DND-41 (cell line): Measurements from ENCODE around the gene IGSF8.
A peak's percentile ranks its signal among the peaks of the same experiment; 100 is the strongest.

Experiments used
- ATAC-seq: fragments of 200-7000 bp; cut with Tn5 transposase; 3 replicates; pipeline ENCODE4 v1.9.1; 2021; ENCODE audit warnings: low read depth; ENCODE audit not compliant: insufficient read depth
- DNase-seq: peaks from one replicate; pipeline ENCODE4 v3.0.0-alpha.2; 2020
- H2AFZ ChIP-seq: 2 replicates; pipeline ENCODE4 v1.6.0; 2012; ENCODE audit warnings: low read depth, low read length
- H3K27ac ChIP-seq: 2 replicates; pipeline ENCODE4 v1.5.1; 2012; ENCODE audit warnings: low read length, inconsistent platforms
- H3K27me3 ChIP-seq: fragments of 200-600 bp; sonication (generic); 2 replicates; pipeline ENCODE4 v1.6.0; 2012; ENCODE audit warnings: low read length, mild to moderate bottlenecking, inconsistent platforms; ENCODE audit not compliant: insufficient read depth, poor library complexity
- H3K36me3 ChIP-seq: 2 replicates; pipeline ENCODE4 v1.5.1; 2012; ENCODE audit warnings: low read length, inconsistent platforms; ENCODE audit not compliant: insufficient read depth
- H3K4me1 ChIP-seq: 2 replicates; pipeline ENCODE4 v1.5.1; 2012; ENCODE audit warnings: mild to moderate bottlenecking, low read length; ENCODE audit not compliant: insufficient read depth
- H3K4me2 ChIP-seq: 2 replicates; pipeline ENCODE4 v1.6.0; 2012; ENCODE audit warnings: mild to moderate bottlenecking, moderate library complexity, low read length, inconsistent platforms; ENCODE audit not compliant: insufficient read depth
- H3K4me3 ChIP-seq, 2 experiments: fragments of 200-600 bp in 1 of 2; shearing (Covaris generic) in 1 of 2; 2 replicates each; pipeline ENCODE4 v1.5.1; 2012 to 2016; ENCODE audit warnings: inconsistent platforms in 2 of 2, low read length in 2 of 2, mild to moderate bottlenecking in 2 of 2, low read depth in 1 of 2, moderate library complexity in 1 of 2
- H3K79me2 ChIP-seq: 2 replicates; pipeline ENCODE4 v1.6.0; 2012; ENCODE audit warnings: low read length, inconsistent platforms; ENCODE audit not compliant: insufficient read depth
- H3K9ac ChIP-seq: 2 replicates; pipeline ENCODE4 v1.6.0; 2012; ENCODE audit warnings: low read depth, mild to moderate bottlenecking, inconsistent platforms, low read length, moderate library complexity
- H3K9me3 ChIP-seq: 2 replicates; pipeline ENCODE4 v1.5.1; 2012; ENCODE audit warnings: low read length, moderate library complexity, mild to moderate bottlenecking, inconsistent platforms; ENCODE audit not compliant: insufficient read depth, severe bottlenecking
- H4K20me1 ChIP-seq: 2 replicates; pipeline ENCODE4 v1.6.0; 2012; ENCODE audit warnings: low read length; ENCODE audit not compliant: insufficient read depth
- EZH2 ChIP-seq: IDR thresholded peaks from 3 replicates; pipeline ENCODE4 v1.6.1; 2012; ENCODE audit warnings: borderline replicate concordance, low read depth, mild to moderate bottlenecking, moderate library complexity, low read length, inconsistent platforms; ENCODE audit not compliant: severe bottlenecking
- TF ChIP-seq, protein P1 (sequence below): IDR thresholded peaks from 2 replicates; pipeline ENCODE4 v1.5.1; 2012; ENCODE audit warnings: borderline replicate concordance, low read length, moderate library complexity, mild to moderate bottlenecking; ENCODE audit not compliant: poor library complexity, severe bottlenecking; ENCODE audit errors: extremely low read depth

The IGSF8 gene

GRCh38 chr1:160080381-160081100 lies 17.9 kb downstream of the IGSF8 start:
- Histone ChIP-seq H2AFZ (no peak overlapping the region), H3K4me2 (no peak overlapping the region)

GRCh38 chr1:160079448-160079847 lies 19.0 kb downstream of the IGSF8 start:
- no peaks in the 10 kb centered on the region for H3K4me1 ChIP-seq
- no peaks in the 10 kb centered on the region for H4K20me1 ChIP-seq
- H3K9me3 ChIP-seq: no peaks in the 10 kb centered on the region
- no peak overlapping the region for H3K9ac ChIP-seq
- no peak overlapping the region for H3K27ac ChIP-seq
- no peak overlapping the region for H3K4me3 ChIP-seq
- H3K4me2 ChIP-seq: no peak overlapping the region
- peaks cover 3% of the 10 kb centered on the region; the same call in 1 of the 2 replicates for H3K36me3 ChIP-seq
- H3K79me2 ChIP-seq: no peaks in the 10 kb centered on the region
- ATAC-seq (no peak), DNase-seq (no peak)
- TF ChIP-seq, protein P1, sequence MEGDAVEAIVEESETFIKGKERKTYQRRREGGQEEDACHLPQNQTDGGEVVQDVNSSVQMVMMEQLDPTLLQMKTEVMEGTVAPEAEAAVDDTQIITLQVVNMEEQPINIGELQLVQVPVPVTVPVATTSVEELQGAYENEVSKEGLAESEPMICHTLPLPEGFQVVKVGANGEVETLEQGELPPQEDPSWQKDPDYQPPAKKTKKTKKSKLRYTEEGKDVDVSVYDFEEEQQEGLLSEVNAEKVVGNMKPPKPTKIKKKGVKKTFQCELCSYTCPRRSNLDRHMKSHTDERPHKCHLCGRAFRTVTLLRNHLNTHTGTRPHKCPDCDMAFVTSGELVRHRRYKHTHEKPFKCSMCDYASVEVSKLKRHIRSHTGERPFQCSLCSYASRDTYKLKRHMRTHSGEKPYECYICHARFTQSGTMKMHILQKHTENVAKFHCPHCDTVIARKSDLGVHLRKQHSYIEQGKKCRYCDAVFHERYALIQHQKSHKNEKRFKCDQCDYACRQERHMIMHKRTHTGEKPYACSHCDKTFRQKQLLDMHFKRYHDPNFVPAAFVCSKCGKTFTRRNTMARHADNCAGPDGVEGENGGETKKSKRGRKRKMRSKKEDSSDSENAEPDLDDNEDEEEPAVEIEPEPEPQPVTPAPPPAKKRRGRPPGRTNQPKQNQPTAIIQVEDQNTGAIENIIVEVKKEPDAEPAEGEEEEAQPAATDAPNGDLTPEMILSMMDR: no peak
- TF ChIP-seq EZH2: no peak
- H2AFZ ChIP-seq: no peak overlapping the region
- peaks cover 21% of the 10 kb centered on the region for H3K27me3 ChIP-seq

More at GRCh38 chr1:160080381-160081100, 17.9 kb downstream of the IGSF8 start:
- H3K9me3 ChIP-seq: no peaks in the 10 kb centered on the region
- TF ChIP-seq EZH2: no peak
- TF ChIP-seq, protein P1: no peak
- H3K27ac ChIP-seq: no peak overlapping the region
- no peak overlapping the region for H3K4me3 ChIP-seq
- H4K20me1 ChIP-seq: no peaks in the 10 kb centered on the region
- no peak for DNase-seq
- H3K27me3 ChIP-seq: peaks cover 11% of the 10 kb centered on the region
- no peak overlapping the region for H3K9ac ChIP-seq
- no peaks in the 10 kb centered on the region for H3K4me1 ChIP-seq
- no peak for ATAC-seq
- H3K36me3 ChIP-seq: peaks cover 3% of the 10 kb centered on the region; the same call in 1 of the 2 replicates
- H3K79me2 ChIP-seq: no peaks in the 10 kb centered on the region

- peak; percentile 67 for DNase-seq
- no peaks in the 10 kb centered on the region for H3K9me3 ChIP-seq
- ATAC-seq: peak; percentile 93
Observed at GRCh38 chr1:160078512-160079195, 19.8 kb downstream of the IGSF8 start.

More at GRCh38 chr1:160078512-160079195, 19.8 kb downstream of the IGSF8 start:
- no peak overlapping the region for H3K4me3 ChIP-seq
- no peak overlapping the region for H3K9ac ChIP-seq
- H3K4me2 ChIP-seq: no peak overlapping the region
- peaks cover 21% of the 10 kb centered on the region for H3K27me3 ChIP-seq
- H3K27ac ChIP-seq: no peak overlapping the region
- H3K79me2 ChIP-seq: no peaks in the 10 kb centered on the region
- no peaks in the 10 kb centered on the region for H3K36me3 ChIP-seq
- no peaks in the 10 kb centered on the region for H4K20me1 ChIP-seq
- no peaks in the 10 kb centered on the region for H3K4me1 ChIP-seq
- peak overlapping the region; percentile 58; the same call in 1 of the 2 replicates for H2AFZ ChIP-seq
- TF ChIP-seq EZH2: no peak
- TF ChIP-seq, protein P1: peak; percentile 90
